Suprapubic skin (tissue), 3 donors: Measurements from ENCODE around the gene MALAT1.

Experiments
- CTCF ChIP-seq, 2 donors: fragments of 200-600 bp in 1 of 2; fragments of 450-650 bp in 1 of 2; sonication (generic) in 1 of 2; IDR thresholded peaks; one replicate each; pipeline ENCODE4 v1.5.1; 2016 to 2019; ENCODE audit warnings: antibody characterized with exemption in 2 of 2, mild to moderate bottlenecking in 1 of 2, moderate library complexity in 1 of 2
- EP300 ChIP-seq: sonication (generic); formaldehyde crosslinking; IDR thresholded peaks from one replicate; pipeline ENCODE4 v1.6.1; 2017; ENCODE audit warnings: antibody characterized with exemption
- POLR2A ChIP-seq, 2 donors: fragments of 450-650 bp; IDR thresholded peaks; one replicate each; pipeline ENCODE4 v1.6.1; 2017; ENCODE audit warnings: antibody characterized with exemption in 2 of 2, mild to moderate bottlenecking in 2 of 2, moderate library complexity in 2 of 2

GRCh38 chr11:65555693-65556231 lies 56.9 kb downstream of the MALAT1 start:
- TF ChIP-seq POLR2A (IDR thresholded peaks at IDR 0.05) (no peak), CTCF (IDR thresholded peaks at IDR 0.05) (no peak), EP300 (no peak)
